ENCODE measurements around the gene SNX9.
"Not testable (repeated sequence)": the region's sequence is repeated elsewhere in the genome, so short reads cannot be mapped to it uniquely, and the experiment has no call there.

SNX9 gene

DNA sequence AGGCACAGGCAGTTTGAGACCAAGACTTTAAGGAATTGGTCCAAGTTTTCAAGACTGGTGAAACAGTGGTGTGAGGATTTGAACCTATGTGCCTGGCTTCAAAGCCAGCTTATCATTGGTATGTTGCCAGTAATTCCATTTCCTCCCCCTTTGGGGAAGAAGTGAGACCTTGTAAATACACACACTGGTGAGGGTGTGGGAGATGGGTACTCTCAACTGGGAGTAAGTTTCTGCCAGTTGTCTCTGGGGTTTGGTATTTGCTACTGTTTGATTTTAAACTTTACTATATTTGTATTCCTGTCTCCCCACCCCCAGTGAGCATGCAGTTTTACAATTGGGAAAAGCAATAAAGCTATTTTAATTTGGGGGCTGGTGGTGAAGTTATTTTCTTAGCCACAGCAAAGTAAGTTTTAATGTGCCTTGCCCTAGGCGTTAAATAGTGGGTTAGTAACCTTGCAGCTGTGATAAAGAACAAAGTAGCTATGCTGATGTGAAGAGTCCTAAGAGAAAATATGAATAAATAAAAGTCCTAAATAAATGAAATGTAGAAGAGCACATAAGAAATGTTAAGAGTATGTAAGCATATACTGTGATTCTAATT lies 31.0 kb downstream of the SNX9 start:
- Mint-ChIP-seq H3K27ac (no peak overlapping the region), H3K9me3 (peaks cover 9% of the 10 kb centered on the region), H3K36me3 (peaks cover 36% of the 10 kb centered on the region), H3K27me3 (no peaks in the 10 kb centered on the region), H3K4me3 (no peak overlapping the region), H3K4me1 (peaks cover 39% of the 10 kb centered on the region)
- no peak for ATAC-seq

DNA sequence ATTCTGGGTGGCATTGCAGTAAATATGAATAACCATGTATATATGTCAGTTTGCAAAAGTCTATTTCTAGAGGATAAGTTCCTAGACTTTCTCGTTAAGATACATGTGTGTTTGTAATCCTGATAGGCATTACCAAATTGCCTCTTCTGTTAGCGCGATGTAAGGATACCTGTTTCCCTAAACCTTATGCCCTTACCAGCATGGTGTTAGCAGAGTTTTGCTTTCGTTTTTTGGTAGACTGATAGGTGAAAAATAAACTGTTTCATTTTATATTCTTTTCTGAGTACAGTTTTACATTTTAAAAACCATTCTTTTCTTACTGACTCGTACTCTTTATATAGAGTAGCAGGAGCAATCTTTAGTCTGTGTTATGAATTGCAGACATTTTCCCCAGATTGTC lies 32.3 kb downstream of the SNX9 start:
- Mint-ChIP-seq H3K4me1 (peaks cover 39% of the 10 kb centered on the region), H3K9me3 (peaks cover 9% of the 10 kb centered on the region), H3K27me3 (no peaks in the 10 kb centered on the region), H3K4me3 (no peak overlapping the region), H3K27ac (no peak overlapping the region), H3K36me3 (peaks cover 23% of the 10 kb centered on the region)
- no peak for ATAC-seq

DNA sequence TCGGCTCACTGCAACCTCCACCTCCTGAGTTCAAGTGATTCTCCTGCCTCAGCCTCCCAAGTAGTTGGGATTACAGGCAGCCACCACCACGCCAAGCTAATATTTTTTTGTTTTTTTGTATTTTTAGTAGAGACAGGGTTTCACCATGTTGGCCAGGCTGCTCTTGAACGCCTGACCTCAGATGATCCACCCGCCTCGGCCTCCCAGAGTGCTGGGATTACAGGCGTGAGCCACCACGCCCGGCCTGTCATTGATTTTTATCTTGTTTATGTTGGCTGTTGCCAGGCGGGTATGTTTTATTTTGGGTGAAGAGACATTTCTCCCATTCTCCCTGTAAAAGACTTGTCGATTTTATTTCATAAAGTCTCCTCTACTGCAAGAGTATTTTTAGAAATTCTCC lies 32.8 kb downstream of the SNX9 start:
- not testable (repeated sequence) for ATAC-seq, H3K27ac Mint-ChIP-seq, H3K4me3 Mint-ChIP-seq, H3K27me3 Mint-ChIP-seq, H3K9me3 Mint-ChIP-seq
- Mint-ChIP-seq H3K4me1 (peaks cover 41% of the 10 kb centered on the region), H3K36me3 (peaks cover 22% of the 10 kb centered on the region)

DNA sequence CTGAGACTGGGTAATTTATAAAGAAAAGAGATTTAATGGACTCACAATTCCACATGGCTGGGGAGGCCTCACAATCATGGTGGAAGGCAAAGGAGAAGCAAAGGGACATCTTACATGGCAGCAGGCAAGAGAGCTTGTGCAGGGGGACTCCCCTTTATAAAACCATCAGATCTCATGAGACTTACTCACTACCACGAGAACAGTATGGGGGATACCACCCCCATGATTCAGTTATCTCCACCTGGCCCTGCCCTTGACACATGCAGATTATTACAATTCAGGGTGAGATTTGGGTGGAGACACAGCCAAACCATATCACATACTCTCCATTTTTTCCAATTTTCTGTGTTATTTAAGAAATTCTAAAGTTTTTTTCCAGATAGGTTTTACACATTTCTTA lies 35.6 kb downstream of the SNX9 start:
- Mint-ChIP-seq H3K4me1 (peaks cover 55% of the 10 kb centered on the region), H3K36me3 (peaks cover 13% of the 10 kb centered on the region)
- H3K27ac Mint-ChIP-seq, H3K27me3 Mint-ChIP-seq, ATAC-seq, H3K4me3 Mint-ChIP-seq, H3K9me3 Mint-ChIP-seq: not testable (repeated sequence)

DNA sequence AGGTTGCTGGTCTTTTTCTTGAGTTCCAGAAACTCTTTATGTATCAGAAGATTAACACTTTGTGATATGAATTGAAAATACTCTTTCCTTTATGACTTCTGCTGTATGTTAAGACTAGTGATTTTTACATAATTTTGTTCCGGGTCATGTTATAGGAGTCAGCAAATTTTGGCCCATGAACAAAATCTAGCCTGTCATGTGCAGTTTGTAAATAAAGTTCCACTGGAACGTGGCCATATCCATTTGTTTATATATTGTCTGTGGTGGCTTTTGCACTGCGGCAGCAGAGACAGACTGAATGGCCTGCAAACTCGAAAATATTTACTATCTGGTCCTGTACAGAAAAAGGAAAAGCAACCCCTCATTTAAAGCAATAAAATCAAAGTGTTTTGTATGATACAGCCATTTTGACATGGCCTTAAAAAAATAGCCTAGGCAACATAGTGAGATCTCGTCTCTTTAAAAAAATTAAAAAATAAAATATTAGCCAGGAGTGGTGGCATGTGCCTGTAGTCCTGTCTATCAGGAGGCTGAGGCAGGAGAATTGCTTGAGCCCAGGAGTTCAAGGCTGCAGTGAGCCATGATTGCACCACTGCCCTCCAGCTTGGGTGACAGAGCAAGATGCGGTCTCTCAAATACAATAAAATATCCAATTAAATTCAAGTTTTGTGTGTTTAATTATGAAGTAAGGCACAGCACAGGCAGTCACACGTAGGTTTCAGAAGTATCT lies 36.9 kb downstream of the SNX9 start:
- Mint-ChIP-seq H3K27ac (no peak overlapping the region), H3K4me3 (no peak overlapping the region), H3K9me3 (peaks cover under 1% of the 10 kb centered on the region), H3K36me3 (peaks cover 20% of the 10 kb centered on the region), H3K27me3 (no peaks in the 10 kb centered on the region), H3K4me1 (peaks cover 52% of the 10 kb centered on the region)
- ATAC-seq = no peak

DNA sequence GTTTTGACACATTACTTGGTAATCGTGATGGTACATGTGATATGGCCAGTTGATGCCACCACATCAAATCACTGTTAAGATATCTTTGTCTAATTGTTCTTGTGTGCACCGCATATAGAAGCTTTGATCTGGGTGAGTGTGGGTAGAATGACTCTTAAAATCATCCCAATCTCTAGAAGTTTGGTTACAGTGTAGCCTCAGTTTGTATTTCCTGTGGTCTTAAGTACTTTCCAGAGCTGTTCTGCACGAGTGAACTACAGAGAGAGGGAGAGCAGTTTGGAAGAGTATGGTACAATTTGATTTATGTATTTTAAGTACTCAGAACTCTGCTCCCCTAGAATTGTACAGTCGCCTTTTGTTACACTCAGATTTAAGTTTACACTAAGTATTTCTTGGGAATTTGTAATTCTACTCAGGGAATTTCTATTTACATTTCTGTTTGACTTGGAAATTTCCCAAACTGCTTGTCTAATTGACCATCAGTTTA lies 37.5 kb downstream of the SNX9 start:
- H3K4me3 Mint-ChIP-seq = no peak overlapping the region
- ATAC-seq = no peak
- H3K27me3 Mint-ChIP-seq = no peaks in the 10 kb centered on the region
- no peaks in the 10 kb centered on the region for H3K9me3 Mint-ChIP-seq
- no peak overlapping the region for H3K27ac Mint-ChIP-seq
- H3K4me1 Mint-ChIP-seq = peaks cover 49% of the 10 kb centered on the region
- H3K36me3 Mint-ChIP-seq = peaks cover 20% of the 10 kb centered on the region

DNA sequence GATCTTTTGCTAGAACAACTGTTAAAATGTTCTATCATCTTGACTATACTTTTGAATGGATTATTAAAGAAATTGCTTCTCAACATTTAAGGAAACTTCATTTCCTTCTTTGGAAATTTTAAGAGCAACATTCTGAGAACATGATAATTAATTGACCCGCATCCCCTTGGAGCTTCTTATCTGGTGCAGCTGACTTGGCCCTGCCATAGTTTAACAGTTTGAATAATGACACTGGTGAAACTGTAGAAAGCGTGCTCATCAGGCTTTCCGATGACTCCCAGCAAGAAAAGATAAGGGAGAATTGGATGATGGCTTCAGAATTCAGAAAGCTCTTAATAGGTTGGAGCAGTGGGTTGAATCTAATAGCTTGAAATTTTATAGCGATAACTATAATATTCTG lies 38.1 kb downstream of the SNX9 start:
- peaks cover 49% of the 10 kb centered on the region for H3K4me1 Mint-ChIP-seq
- no peak overlapping the region for H3K4me3 Mint-ChIP-seq
- no peaks in the 10 kb centered on the region for H3K9me3 Mint-ChIP-seq
- H3K27ac Mint-ChIP-seq = no peak overlapping the region
- H3K36me3 Mint-ChIP-seq = peaks cover 20% of the 10 kb centered on the region
- H3K27me3 Mint-ChIP-seq = no peaks in the 10 kb centered on the region
- ATAC-seq = no peak

DNA sequence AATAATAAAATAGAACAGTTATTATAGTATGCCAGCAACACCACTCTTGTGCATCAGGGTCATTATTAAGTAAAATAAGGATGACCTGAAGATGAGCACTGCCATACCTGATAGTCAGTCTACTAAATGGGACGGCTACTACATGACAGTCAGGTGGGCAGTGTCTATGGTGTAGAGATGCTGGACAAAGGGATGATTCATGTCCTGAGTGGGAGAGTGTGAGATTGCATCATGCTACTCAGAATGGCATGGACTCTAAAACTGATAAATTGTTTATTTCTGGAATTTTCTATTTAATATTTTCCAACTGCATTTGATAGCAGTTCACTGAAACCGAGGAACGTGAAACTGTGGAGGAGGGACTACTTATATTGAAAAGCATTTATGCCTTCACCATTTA lies 38.8 kb downstream of the SNX9 start:
- no peaks in the 10 kb centered on the region for H3K27me3 Mint-ChIP-seq
- ATAC-seq = no peak
- peaks cover 20% of the 10 kb centered on the region for H3K36me3 Mint-ChIP-seq
- H3K27ac Mint-ChIP-seq = no peak overlapping the region
- H3K4me3 Mint-ChIP-seq = no peak overlapping the region
- no peaks in the 10 kb centered on the region for H3K9me3 Mint-ChIP-seq
- H3K4me1 Mint-ChIP-seq = peaks cover 49% of the 10 kb centered on the region

DNA sequence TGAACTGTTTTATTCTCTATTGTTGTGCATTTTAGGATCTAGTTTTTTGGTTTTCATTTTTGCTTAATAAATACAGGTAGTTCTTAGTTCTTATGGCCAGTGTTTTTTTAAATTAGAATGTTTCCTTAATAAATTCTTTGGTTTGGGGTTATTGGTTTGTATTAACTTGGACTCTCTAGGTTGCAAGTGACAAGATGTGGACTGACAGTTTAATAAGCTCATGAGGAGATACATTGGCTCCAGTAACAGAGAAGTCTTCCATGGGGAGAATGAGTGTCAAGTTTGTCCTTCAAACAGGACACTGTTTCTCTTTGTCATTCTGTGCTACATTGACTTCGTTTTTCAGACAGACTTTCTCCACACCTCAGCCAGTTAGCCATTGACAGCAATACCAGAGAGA lies 39.7 kb downstream of the SNX9 start:
- no peak for ATAC-seq
- Mint-ChIP-seq H3K9me3 (no peaks in the 10 kb centered on the region), H3K4me3 (no peak overlapping the region), H3K27ac (no peak overlapping the region), H3K27me3 (no peaks in the 10 kb centered on the region), H3K36me3 (peaks cover 20% of the 10 kb centered on the region), H3K4me1 (peaks cover 49% of the 10 kb centered on the region)

DNA sequence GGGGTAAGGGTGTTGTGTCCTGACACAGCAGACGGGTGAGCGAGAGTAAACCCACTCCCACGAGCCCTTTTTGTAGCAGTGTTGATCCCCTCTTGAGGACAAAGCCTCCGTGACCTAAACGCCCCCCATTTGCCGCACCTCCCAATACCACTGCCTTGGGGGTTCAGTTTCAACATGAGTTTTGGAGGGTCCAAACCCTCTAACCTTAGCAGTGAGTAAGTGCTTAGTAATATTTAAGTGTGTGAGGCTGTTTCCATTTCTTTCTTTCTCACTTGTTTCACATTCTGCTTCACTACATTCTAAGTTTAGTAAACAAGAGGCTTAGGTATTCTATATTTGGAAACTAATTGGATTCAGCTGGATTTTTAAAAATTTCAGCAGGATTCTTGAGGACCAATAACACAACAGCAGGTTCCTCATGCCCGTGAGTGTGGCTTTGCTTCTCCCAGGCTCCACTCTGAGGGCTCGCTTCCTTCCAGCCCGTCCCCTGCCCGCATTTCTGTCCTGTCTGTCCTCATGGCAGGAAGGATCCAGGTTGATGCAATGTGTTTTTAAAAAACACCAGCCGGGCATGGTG lies 41.2 kb downstream of the SNX9 start:
- Mint-ChIP-seq H3K4me1 (peaks cover 36% of the 10 kb centered on the region), H3K4me3 (no peak overlapping the region)

DNA sequence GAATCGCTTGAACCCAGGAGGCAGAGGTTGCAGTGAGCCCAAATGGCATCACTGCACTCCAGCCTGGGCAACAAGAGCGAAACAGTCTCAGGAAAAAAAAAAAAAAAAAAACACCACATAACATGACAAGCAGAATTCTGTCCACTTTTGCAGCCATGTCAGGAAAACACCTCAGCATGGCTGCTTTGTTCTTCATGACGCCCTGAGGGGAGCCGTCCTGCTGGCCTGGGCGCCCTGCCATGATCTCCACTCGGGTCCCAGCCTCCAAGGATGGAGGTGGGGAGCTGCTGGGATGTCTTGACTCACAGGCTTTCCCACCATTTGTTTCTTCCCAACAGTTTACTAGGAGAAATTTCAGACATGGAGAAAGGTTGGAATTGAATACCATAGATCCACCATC lies 42.2 kb downstream of the SNX9 start:
- H3K9me3 Mint-ChIP-seq = no peaks in the 10 kb centered on the region

More for the DNA sequence above, 41.2 kb downstream of the SNX9 start:
- H3K9me3 Mint-ChIP-seq = no peaks in the 10 kb centered on the region
- H3K36me3 Mint-ChIP-seq = peaks cover 11% of the 10 kb centered on the region
- H3K27me3 Mint-ChIP-seq = no peaks in the 10 kb centered on the region
- H3K27ac Mint-ChIP-seq = no peak overlapping the region
- ATAC-seq = no peak

DNA sequence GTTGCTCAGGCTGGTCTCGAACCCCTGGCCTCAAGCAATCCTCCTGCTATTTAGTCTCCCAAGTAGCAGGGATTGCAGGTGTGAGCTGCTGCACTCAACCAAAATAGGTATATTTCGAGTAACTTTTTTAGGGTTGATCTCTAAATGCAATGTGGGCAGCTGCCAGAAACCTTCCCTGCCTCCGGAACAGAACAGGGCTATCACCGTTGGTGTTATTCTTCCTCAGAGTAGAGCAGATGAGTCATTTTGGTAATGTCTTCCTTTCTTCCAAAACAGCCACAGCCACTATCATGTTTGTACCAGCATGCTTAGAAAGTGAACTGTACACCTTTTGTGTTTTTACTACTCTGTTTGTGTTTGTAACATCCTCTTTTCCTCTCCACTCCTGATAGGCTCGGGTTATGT lies 44.1 kb downstream of the SNX9 start:
- no peak overlapping the region for H3K4me3 Mint-ChIP-seq
- no peak overlapping the region for H3K27ac Mint-ChIP-seq
- H3K9me3 Mint-ChIP-seq = no peaks in the 10 kb centered on the region
- peaks cover 16% of the 10 kb centered on the region for H3K4me1 Mint-ChIP-seq
- no peak for ATAC-seq
- H3K27me3 Mint-ChIP-seq = no peaks in the 10 kb centered on the region
- H3K36me3 Mint-ChIP-seq = peaks cover 11% of the 10 kb centered on the region

More for the DNA sequence above, 42.2 kb downstream of the SNX9 start:
- no peak overlapping the region for H3K4me3 Mint-ChIP-seq
- peaks cover 11% of the 10 kb centered on the region for H3K36me3 Mint-ChIP-seq
- no peak overlapping the region for H3K27ac Mint-ChIP-seq
- ATAC-seq = no peak
- peaks cover 26% of the 10 kb centered on the region for H3K4me1 Mint-ChIP-seq
- H3K27me3 Mint-ChIP-seq = no peaks in the 10 kb centered on the region

DNA sequence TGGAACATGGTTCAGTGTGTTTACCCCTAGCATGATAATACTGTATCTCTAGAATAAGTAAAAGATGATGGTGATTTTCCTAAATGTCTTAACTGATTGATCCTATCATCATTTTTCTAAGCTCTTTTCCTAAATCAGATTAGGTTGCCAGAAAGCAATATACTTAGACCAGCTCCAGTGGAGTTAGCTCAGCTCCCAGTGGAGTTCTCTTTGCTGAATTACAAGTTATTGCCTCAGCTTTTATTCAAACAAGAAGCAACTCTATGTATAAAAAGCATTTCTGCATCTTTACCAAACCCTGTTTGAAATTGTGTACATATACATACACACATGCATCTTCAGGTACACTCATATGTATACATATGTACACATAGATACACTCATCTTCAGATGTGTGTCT lies 44.9 kb downstream of the SNX9 start:
- Mint-ChIP-seq H3K4me3 (no peak overlapping the region), H3K4me1 (peaks cover 8% of the 10 kb centered on the region), H3K36me3 (peaks cover 11% of the 10 kb centered on the region), H3K9me3 (no peaks in the 10 kb centered on the region), H3K27ac (no peak overlapping the region), H3K27me3 (no peaks in the 10 kb centered on the region)
- ATAC-seq = no peak

DNA sequence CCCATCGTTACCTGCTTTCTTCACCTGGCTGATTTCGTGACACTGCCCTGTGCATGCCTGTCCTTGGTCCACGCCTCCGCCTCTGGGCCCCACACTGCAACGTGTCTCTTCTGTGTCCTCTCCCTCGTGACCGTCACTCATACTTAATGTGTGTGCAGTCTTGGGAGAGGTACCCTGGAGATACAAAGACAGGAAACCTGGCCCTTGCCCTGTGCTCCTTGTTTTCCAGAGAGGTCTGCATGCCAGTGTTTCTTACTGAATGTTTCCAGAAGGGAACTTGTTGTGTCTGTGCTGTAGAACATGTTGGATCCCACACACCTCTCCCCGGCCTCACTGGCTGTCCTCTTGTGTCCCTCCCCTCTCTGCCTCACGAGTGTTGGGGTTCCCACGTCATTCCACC lies 45.8 kb downstream of the SNX9 start:
- Mint-ChIP-seq H3K36me3 (peaks cover 6% of the 10 kb centered on the region), H3K4me1 (peaks cover 4% of the 10 kb centered on the region)

DNA sequence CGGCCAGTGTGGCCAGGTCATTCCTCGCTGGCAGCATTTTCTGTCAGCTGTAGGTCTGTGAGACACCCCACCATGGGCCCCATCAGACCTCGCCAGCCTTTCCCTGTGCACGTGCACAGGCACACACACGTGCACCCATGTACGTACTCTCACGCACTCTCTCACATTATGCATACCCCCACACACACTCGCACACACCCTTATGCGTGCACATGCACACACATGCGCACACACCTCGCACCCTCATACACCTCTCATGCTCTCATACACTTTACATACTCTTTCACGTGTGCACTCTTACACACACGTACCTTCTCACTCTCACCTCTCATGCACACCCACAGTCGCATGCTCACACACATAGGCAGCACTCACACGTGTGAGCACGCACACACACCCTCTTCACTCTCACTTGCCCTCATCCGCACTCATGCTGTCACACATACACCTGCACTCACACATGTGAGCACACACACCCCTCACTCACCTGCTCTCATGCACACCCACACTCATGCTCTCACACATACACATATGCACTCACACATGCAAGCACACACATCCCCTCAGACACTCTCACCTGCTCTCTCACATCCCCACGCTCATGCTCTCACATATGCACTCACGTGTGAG lies 46.7 kb downstream of the SNX9 start:
- Mint-ChIP-seq H3K36me3 (peaks cover 6% of the 10 kb centered on the region), H3K4me3 (no peak overlapping the region), H3K4me1 (peaks cover 5% of the 10 kb centered on the region), H3K27me3 (no peaks in the 10 kb centered on the region), H3K27ac (no peak overlapping the region), H3K9me3 (no peaks in the 10 kb centered on the region)
- ATAC-seq = no peak

More for the DNA sequence above, 45.8 kb downstream of the SNX9 start:
- Mint-ChIP-seq H3K4me3 (no peak overlapping the region), H3K27ac (no peak overlapping the region), H3K27me3 (no peaks in the 10 kb centered on the region), H3K9me3 (no peaks in the 10 kb centered on the region)
- no peak for ATAC-seq
